Progenitor cell of endocrine pancreas (in vitro differentiated cells): ENCODE measurements around the gene MLLT3. TPM values are rescaled to one million over a fixed set of nuclear protein-coding genes. Genes with fewer than 3 reads are reported as not detected.

ENCODE experiments used
- DNase-seq: peaks from one replicate; pipeline ENCODE4 v3.0.0; 2021; ENCODE audit warnings: low spot score; ENCODE audit not compliant: unreplicated experiment
- H3K27ac Mint-ChIP-seq: 2 replicates; pipeline ENCODE4 v1.8.0; 2021; ENCODE audit warnings: mild to moderate bottlenecking, moderate library complexity, mixed read lengths
- H3K27me3 Mint-ChIP-seq: 2 replicates; pipeline ENCODE4 v1.8.0; 2021; ENCODE audit warnings: mixed read lengths
- H3K36me3 Mint-ChIP-seq: 2 replicates; pipeline ENCODE4 v1.8.0; 2022; ENCODE audit warnings: mixed read lengths; ENCODE audit not compliant: insufficient read depth
- H3K4me1 Mint-ChIP-seq: 2 replicates; pipeline ENCODE4 v1.8.0; 2021; ENCODE audit warnings: low read depth, mixed read lengths
- H3K4me3 Mint-ChIP-seq: 2 replicates; pipeline ENCODE4 v1.8.0; 2021; ENCODE audit warnings: low read depth, mild to moderate bottlenecking, moderate library complexity, mixed read lengths
- H3K9me3 Mint-ChIP-seq: 2 replicates; pipeline ENCODE4 v1.8.0; 2021; ENCODE audit warnings: low read depth, mixed read lengths
- CTCF ChIP-seq: fragments of 200-600 bp; sonication (generic); IDR thresholded peaks from one replicate; pipeline ENCODE4 v1.5.0; 2021; ENCODE audit warnings: antibody characterized with exemption, mild to moderate bottlenecking; ENCODE audit not compliant: unreplicated experiment
- total RNA-seq: library from RNA; stranded (reverse); gene quantifications from 2 replicates; pipeline ENCODE4 v1.2.1, GENCODE V29; 2021

The MLLT3 gene
- total RNA-seq, 1 donor from 2014 or later = 25.8 TPM

- Mint-ChIP-seq H3K27me3 (no peaks in the 10 kb centered on the region), H3K36me3 (peaks cover 2% of the 10 kb centered on the region), H3K9me3 (no peaks in the 10 kb centered on the region), H3K4me3 (no peak overlapping the region), H3K27ac (no peak overlapping the region), H3K4me1 (peaks cover 2% of the 10 kb centered on the region)
- no peak for DNase-seq
- TF ChIP-seq CTCF = no peak
These were observed 215.3 kb downstream of the MLLT3 start for GRCh38 chr9:20407013-20407412.

- Mint-ChIP-seq H3K36me3 (peaks cover 2% of the 10 kb centered on the region), H3K27me3 (no peaks in the 10 kb centered on the region), H3K9me3 (no peaks in the 10 kb centered on the region), H3K4me1 (peaks cover 2% of the 10 kb centered on the region), H3K27ac (no peak overlapping the region), H3K4me3 (no peak overlapping the region)
- TF ChIP-seq CTCF = no peak
- no peak for DNase-seq
These were observed 216.0 kb downstream of the MLLT3 start for GRCh38 chr9:20406344-20406743.

GRCh38 chr9:20405616-20406015, 216.7 kb downstream of the MLLT3 start:
- no peak for DNase-seq
- Mint-ChIP-seq H3K4me3 (no peak overlapping the region), H3K27ac (no peak overlapping the region), H3K9me3 (no peaks in the 10 kb centered on the region), H3K4me1 (peaks cover 2% of the 10 kb centered on the region), H3K36me3 (peaks cover 2% of the 10 kb centered on the region), H3K27me3 (no peaks in the 10 kb centered on the region)
- TF ChIP-seq CTCF = no peak

- no peak for TF ChIP-seq CTCF
- no peak for DNase-seq
- Mint-ChIP-seq H3K27ac (no peak overlapping the region), H3K4me1 (peaks cover 2% of the 10 kb centered on the region), H3K4me3 (no peak overlapping the region), H3K36me3 (peaks cover 2% of the 10 kb centered on the region), H3K9me3 (no peaks in the 10 kb centered on the region), H3K27me3 (no peaks in the 10 kb centered on the region)
These were observed 217.2 kb downstream of the MLLT3 start for GRCh38 chr9:20405078-20405477.

GRCh38 chr9:20404192-20404813, 218.0 kb downstream of the MLLT3 start:
- Mint-ChIP-seq H3K4me1 (peaks cover 2% of the 10 kb centered on the region), H3K4me3 (no peak overlapping the region), H3K27me3 (no peaks in the 10 kb centered on the region), H3K27ac (no peak overlapping the region), H3K9me3 (no peaks in the 10 kb centered on the region), H3K36me3 (peaks cover 2% of the 10 kb centered on the region)
- no peak for DNase-seq
- no peak for TF ChIP-seq CTCF
